Measurements from ENCODE around the gene MED19.
A peak's percentile ranks its signal among the peaks of the same experiment; 100 is the strongest.
"Not testable (repeated sequence)": the region's sequence is repeated elsewhere in the genome, so short reads cannot be mapped to it uniquely, and the experiment has no call there.

The MED19 gene, protein sequence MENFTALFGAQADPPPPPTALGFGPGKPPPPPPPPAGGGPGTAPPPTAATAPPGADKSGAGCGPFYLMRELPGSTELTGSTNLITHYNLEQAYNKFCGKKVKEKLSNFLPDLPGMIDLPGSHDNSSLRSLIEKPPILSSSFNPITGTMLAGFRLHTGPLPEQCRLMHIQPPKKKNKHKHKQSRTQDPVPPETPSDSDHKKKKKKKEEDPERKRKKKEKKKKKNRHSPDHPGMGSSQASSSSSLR

DNA sequence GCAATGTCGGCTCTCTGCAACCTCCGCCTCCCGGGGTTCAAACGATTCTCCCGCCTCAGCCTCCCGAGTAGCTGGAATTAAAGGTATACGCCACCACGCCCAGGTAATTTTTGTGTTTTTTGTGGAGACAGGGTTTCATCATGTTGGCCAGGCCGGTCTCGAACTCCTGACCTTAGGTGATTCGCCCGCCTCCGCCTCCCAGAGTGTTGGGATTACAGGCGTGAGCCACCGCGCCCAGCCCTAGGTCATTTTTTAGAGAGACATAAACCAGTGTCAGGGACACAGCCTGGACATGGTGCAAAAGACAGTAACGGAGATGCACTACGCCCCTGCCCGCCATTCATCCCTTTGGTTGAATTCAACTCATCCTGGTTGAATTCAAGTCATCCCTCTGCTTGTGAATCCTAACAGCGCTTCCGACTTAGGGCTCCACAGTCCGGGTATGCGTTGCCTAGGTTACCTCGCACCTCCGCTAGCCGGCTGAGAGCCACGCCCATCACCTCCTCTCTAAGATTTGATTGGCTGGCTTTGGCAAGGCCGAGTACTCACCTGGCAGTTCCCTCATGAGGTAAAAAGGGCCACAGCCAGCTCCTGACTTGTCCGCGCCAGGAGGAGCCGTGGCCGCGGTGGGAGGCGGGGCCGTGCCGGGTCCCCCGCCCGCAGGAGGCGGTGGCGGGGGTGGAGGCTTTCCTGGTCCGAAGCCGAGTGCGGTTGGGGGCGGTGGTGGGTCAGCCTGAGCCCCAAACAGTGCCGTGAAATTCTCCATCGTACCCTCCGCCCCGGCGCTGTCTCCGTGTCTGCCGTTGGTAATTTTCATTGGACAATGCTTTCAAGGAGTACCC is at the start of gene MED19:
Gene MED19, minus strand, starts transcription at position 802 of the 842 bp plus-strand sequence. Its CDS starts 36 bp downstream, at position 766.
- DNase-seq, result peak in 1 of 2 donors; percentile 44

DNA sequence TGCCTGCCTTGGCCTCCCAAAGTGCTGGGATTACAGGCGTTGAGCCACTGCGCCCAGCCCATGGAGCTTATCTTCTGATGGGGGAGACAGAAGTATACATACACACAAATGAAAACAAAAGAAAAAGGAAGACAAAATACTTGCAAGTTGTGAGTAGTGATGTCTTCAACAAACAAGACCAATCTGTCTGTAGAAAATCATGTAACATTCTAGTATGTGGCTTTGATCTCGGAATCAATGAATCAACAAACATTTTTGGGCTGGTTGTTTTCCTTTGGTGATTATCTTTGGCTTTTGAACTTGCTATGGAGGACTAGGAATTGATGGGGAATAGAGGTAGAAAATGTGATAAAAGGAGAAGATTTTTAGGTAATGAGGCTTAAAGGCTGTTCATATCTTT is 46.2 kb upstream of the MED19 start:
- no peak for DNase-seq

DNA sequence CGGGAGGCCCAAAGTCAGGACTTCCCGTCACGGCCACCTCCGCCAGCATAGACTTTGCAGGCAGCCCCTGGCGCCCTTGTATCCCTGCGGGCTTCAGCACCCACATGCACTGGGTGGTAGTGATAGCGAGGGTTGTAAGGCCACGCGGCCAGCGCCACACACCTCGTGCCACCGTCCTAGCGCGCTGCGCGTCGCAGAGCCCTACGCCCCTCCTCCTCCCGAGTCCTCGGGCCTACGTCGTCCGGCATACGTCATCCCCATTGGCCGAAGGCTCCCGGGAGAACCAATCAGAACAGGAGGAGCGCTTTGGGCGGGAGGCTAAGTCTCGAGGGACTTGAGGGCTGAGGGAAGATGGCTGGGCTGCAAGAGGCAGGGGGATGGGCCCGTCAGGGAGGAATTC is 40.9 kb upstream of the MED19 start:
- no peak for DNase-seq

DNA sequence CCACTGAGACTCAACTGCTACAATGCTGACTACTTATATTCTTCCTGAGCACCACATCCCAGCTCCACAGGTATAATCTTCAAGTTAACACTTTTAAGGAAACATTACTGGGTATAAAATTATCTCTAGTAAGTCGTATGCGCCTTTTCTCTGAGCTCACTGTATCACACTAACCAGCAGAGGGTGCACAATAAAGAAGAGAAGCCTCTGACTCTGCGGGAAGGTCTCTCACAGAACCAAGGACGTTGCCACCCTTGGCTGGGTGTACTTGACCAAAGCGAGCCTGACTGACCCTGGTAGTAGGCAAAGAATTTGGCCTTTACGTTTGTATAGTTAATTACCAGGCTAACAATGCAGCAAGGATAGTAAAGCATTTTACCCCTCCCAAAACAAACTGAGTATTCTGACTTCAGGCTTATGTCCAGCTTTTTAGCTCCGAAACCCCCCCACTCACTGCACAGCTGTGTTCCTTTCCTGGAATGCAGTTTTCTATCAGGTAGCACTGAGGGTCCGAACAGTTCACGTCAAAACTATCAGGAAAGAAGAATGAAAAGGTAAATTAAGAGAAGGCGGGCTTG is 39.8 kb upstream of the MED19 start, which contains the start of gene BTBD18:
Gene BTBD18, minus strand, starts transcription at position 144 of the 578 bp plus-strand sequence. CDS start 631 bp downstream, outside the sequence.
- DNase-seq, result peak in 1 of 2 donors; percentile 16

DNA sequence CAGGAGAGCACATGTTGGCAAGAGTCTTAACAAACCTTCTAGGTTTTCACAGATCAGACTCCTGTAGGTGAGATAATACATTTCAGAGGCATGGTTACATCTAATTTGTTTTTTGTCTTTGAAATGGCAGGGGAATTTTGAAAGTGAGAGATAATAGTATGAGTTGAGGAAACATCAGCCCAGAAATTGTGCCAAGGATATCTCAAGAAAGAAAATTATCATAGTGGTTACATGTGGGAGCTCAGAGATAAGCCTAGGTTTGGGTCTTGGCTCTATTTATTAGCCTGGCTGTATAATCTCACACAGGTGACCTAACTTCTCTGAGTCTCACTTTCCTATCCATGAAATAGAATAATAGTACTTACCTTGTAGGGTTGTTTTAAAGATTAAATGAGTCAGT is 39.2 kb upstream of the MED19 start:
- DNase-seq, result no peak

DNA sequence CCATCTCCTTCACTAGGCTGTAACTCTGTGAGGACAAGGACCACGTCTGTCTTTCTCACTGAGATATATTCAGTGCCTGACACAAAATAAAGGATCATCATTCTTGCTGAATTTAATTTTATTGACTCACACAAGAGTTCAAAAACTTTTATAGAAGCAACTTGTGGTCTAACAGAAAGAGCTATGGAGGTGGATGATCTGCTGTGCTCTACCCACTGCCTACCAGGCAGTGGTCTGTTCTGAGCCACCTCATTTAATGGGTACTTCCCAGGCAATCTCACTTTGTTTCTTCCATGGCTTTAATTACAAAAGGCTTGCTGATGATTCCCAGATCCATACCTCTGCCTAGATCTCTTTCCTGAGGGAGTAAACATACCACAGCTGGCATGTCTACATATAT is 34.9 kb upstream of the MED19 start:
- DNase-seq, result no peak

GRCh38 chr11:57745206-57745605 is 33.2 kb upstream of the MED19 start:
- no peak for DNase-seq

- no peak for DNase-seq
These were observed 32.3 kb upstream of the MED19 start for GRCh38 chr11:57744357-57744756.

GRCh38 chr11:57742087-57742452 is 30.1 kb upstream of the MED19 start:
- DNase-seq, result no peak

DNA sequence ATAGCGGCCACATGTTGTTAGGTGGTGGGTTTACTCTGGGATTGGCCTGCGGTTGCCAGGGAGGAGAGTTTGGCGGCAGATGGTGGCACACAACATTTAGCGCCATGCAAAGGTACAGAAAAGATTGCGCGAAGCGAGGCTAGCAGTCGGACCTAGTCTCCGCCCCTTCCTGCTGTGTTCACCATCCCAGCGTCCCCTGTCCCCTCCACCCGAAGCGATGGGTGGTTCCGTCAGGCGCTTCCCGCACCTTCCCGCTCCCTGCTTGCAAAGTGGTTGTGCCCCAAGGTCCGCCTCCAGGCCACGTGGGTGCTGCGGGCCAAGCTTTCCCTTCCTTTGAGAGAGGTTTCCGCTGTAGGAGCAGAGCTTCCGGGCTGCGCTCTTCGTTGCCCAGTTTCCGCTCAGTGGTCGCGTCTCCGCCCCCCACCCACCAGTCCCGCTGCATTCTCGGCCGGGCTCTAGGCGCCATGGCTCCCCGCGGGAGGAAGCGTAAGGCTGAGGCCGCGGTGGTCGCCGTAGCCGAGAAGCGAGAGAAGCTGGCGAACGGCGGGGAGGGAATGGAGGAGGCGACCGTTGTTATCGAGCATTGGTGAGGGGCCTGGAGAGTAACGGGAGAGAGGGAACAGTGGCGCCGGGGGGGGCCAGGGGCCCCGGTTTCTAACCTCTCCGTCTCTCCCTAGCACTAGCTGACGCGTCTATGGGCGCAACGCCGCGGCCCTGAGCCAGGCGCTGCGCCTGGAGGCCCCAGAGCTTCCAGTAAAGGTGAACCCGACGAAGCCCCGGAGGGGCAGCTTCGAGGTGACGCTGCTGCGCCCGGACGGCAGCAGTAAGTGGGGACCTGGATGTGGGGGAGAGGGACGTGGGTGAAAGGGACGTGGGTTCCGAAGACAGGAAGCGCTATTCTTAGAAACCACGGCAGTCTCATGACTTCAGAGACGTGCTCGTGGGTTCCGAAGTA is 29.4 kb upstream of the MED19 start, which contains the start of gene SELENOH:
Gene SELENOH, plus strand, starts transcription at position 360 of the 955 bp plus-strand sequence. Its CDS starts 105 bp downstream, at position 465.
- DNase-seq, result peak; percentile 74 to 95

GRCh38 chr11:57735619-57736298 is 23.7 kb upstream of the MED19 start:
- DNase-seq, result no peak

GRCh38 chr11:57732661-57733060 is 20.6 kb upstream of the MED19 start:
- no peak for DNase-seq

GRCh38 chr11:57729479-57729878 is 17.5 kb upstream of the MED19 start:
- DNase-seq, result no peak

DNA sequence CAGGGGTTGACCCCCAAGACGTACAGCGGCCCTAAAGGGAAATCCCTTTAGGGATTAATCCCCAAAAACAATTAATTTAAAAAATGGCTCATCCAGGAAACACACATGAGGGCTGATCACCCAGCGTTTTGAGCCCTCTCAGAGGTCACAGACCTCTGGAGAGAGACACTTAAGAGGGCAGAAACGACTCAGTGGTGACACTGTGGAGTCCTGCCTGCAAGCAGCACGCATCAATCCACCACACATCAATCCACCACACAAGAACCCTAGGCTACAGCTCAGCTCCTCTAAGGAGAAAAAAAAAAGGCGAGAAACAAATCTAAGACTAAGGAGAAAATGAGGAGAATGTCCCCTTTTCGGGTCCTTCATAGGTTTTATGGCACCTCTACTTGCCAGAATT is 16.8 kb upstream of the MED19 start:
- no peak for DNase-seq

- DNase-seq, result no peak
These were observed 15.2 kb upstream of the MED19 start for GRCh38 chr11:57727185-57727584.

GRCh38 chr11:57716726-57717125 is 4.7 kb upstream of the MED19 start:
- not testable (repeated sequence) for DNase-seq

DNA sequence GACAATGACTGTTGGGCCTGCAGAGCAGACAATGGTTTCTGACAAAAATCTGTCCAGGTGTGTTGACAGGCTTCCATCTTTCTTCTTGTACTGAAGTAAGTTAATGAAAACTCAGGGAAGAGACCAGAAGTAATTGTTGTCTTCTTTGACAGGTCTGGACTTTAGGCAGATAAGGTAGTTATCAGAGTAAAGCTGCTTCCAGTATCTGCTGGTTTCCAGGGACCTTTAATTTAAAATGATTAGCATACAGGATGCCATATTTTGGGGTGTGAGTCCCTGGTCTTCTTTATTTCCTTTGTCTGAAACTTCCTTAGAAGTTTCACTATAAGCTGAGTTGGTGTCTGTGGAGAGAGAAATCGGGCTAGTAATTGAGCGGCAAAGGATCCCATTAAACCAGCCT is 1.8 kb upstream of the MED19 start:
- DNase-seq, result no peak

GRCh38 chr11:57712256-57713150 is 488 bp upstream of the MED19 start, which contains the start of gene TMX2:
Gene TMX2 (plus strand): TSS chr11:57712593. CDS start chr11:57712619, 26 bp downstream.
- DNase-seq, result peak; percentile 45 to 100

DNA sequence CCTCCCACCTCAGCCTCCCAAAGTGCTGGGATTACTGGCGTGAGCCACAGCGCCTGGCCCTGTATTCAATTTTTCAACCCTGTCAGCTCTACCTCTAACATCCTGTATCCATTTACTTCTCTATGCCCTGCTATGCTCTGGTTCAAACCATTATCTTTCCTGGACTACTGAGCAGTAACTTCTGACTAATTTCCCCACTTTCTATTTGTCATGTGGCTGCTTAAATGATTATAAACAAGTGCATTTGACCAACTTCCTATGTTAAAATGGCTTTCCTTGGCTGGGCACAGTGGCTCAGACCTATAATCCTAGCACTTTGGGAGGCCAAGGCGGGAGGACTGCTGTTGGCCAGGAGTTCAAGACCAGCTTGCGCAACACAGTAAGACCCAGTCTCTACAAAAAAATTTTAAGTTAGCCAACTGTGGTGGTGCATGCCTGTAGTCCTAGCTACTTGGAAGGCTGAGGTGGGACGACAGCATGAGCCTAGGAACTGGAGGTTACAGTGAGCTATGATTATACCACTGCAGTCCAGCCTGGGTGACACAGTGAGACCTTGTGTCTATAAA is 2.1 kb downstream of the MED19 start:
- DNase-seq, result no peak

DNA sequence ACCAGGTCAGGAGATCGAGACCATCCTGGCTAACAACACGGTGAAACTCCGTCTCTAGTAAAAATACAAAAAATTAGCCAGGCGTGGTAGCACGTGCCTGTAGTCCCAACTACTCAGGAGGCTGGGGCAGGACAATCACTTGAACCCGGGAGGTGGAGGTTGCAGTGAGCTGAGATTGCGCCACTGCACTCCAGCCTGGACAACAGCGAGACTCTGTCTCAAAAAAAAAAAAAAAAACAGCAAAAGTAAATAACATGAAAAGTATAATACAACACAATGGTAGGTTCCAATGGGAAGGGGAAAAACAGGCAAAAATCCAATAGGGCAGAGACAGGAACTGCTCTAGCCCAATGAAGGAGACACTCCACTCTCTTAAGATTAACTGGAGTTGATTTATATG is 6.6 kb downstream of the MED19 start:
- not testable (repeated sequence) for DNase-seq
